Measurements from ENCODE around the gene TSSC4.
"Not testable (repeated sequence)": the region's sequence is repeated elsewhere in the genome, so short reads cannot be mapped to it uniquely, and the experiment has no call there.

TSSC4 gene

DNA sequence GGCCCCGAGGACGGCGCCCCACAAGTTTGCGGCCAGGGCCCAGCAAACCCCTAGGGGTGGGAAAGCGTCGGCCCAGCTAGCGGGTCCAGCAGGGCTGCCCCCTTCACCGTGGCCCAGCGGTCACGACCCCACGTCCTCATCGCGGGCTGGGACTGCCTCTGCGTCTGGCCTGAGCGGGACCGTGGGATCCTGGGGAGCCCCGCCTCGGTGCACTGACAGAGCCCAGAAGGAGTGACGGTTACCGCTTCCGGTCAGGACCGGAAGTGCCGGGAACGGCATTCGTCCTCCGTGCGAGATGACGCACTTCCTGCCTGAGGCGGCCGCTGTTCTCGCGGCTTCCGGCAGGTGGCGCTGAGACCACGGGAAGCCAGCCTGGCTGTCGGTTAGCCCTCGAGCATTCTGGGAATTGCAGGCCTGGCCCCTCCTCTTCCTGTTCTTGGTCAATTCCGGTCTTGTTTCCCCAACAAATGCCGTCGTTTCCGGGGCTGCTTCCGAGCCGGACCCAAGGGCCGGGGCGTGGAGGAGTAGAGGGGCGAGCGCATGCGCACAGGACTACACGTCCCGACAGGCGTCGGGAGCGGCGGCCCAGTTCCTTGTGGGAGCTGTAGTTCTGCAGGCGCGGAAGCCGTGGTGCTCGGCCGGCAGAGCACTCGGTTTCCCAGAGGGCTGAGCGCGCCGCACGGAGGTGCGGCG lies at the start of gene TSSC4:
TSS of gene TSSC4 (plus strand) at position 682 of the 693 bp plus-strand sequence. CDS start 1,884 bp downstream, outside the sequence.
- peak; percentile 99 for DNase-seq (ENCODE audit: low read depth, low spot score)
- Histone ChIP-seq H3K9ac (ENCODE audit: insufficient read length) (peak within 1 kb of the TSS; percentile 96), H3K36me3 (ENCODE audit: insufficient read depth, low read length) (no peaks in the 10 kb centered on the region; the same call in 1 of the 2 replicates), H3K4me3 (peak within 1 kb of the TSS; percentile 95), H3K9me3 (ENCODE audit: low read depth, low read length) (no peaks in the 10 kb centered on the region), H3K27ac (peak within 1 kb of the TSS; percentile 77)
- TF ChIP-seq FOXP2 (optimal IDR thresholded peaks at IDR 0.05; ENCODE audit: control extremely low read depth, extremely low read length, insufficient read depth) (peak; percentile 83), EZH2 (IDR thresholded peaks at IDR 0.05) (no peak), POLR2AphosphoS5 (IDR thresholded peaks at IDR 0.05; ENCODE audit: borderline replicate concordance, low read depth, low read length) (peak; percentile 92)

DNA sequence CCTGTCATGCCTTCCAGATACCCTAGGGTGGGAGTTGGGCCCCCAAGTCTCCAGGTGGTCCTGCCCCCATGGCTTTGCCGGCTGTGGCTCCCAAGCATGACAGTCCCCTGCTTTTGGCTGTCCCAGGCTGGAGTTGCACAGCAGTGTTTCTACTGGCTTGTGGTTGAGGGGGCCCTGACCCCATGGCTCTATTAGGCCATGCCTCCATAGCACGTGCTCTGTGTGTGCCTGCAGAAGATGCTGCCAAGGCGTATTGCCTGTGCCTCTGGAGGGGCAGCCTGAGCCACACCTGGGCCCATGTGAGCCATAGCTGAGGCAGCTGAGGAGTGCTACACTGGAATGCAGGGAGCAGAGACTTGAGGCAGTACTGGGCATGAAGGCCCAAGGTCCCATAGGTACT lies 48.8 kb upstream of the TSSC4 start:
- no peak overlapping the region for H3K27ac ChIP-seq

DNA sequence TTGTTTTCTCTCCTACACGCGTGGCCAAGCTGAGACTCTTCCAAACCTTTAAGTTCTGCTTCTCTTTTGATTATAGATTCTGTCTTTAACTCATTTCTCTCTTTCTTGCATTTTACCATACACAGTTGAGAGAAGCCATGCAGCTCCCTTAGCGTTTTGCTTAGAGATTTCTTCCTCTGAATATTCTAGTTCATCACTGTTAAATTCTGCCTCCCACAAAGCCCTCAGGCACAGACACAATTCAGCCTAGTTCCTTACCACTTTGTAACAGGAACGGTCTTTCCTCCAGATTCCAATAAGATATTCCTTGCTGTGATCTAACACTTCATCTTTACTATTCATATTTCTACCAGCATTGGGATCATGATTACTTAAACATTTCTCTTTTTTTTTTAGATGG lies 48.1 kb upstream of the TSSC4 start:
- H3K9me3 ChIP-seq (ENCODE audit: low read depth, low read length): no peaks in the 10 kb centered on the region

More for the DNA sequence above, 48.8 kb upstream of the TSSC4 start:
- TF ChIP-seq FOXP2 (optimal IDR thresholded peaks at IDR 0.05; ENCODE audit: control extremely low read depth, extremely low read length, insufficient read depth): no peak
- no peak for TF ChIP-seq POLR2AphosphoS5 (IDR thresholded peaks at IDR 0.05; ENCODE audit: borderline replicate concordance, low read depth, low read length)
- TF ChIP-seq EZH2 (IDR thresholded peaks at IDR 0.05): no peak
- H3K9ac ChIP-seq (ENCODE audit: insufficient read length): no peak overlapping the region
- no peak for DNase-seq (ENCODE audit: low read depth, low spot score)
- no peaks in the 10 kb centered on the region for H3K36me3 ChIP-seq (ENCODE audit: insufficient read depth, low read length)
- H3K4me3 ChIP-seq: no peak overlapping the region
- H3K9me3 ChIP-seq (ENCODE audit: low read depth, low read length): no peaks in the 10 kb centered on the region

DNA sequence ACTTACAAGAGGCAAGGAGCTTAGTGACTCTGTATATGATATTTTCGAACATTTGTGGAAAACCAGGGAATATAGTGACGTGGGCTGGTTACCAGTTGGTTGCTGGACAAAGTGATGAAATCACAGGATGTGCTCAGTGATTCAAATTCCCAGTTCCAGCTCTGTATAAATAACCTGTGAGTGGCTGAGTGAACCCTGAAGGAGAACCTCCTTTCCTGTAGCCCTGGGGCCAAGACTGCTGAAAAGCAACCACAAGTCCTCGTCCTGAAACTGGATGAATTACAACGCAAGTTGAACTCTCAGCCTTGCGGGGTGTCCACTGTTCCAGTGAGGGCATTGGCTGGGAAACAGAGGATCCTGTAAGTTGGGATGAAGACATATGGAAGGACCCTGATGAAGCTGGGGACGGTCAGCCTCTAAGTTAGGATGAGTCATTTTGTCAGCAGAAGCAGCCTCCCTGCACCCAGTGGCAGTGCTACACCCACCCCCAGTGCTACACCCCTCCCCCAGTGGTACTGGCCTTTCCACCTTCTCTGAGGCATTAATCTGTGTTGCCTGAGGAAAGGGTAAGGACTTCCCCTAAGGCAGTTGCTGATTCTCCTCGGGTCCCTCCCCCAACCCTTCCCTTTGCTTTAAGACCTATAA lies 45.4 kb upstream of the TSSC4 start:
- DNase-seq (ENCODE audit: low read depth, low spot score): no peak
- Histone ChIP-seq H3K9ac (ENCODE audit: insufficient read length) (no peak overlapping the region), H3K4me3 (no peak overlapping the region), H3K36me3 (ENCODE audit: insufficient read depth, low read length) (no peaks in the 10 kb centered on the region), H3K9me3 (ENCODE audit: low read depth, low read length) (no peaks in the 10 kb centered on the region), H3K27ac (no peak overlapping the region)
- TF ChIP-seq EZH2 (IDR thresholded peaks at IDR 0.05) (no peak), POLR2AphosphoS5 (IDR thresholded peaks at IDR 0.05; ENCODE audit: borderline replicate concordance, low read depth, low read length) (no peak), FOXP2 (optimal IDR thresholded peaks at IDR 0.05; ENCODE audit: control extremely low read depth, extremely low read length, insufficient read depth) (no peak)

More for the DNA sequence above, 48.1 kb upstream of the TSSC4 start:
- no peak overlapping the region for H3K9ac ChIP-seq (ENCODE audit: insufficient read length)
- no peak overlapping the region for H3K4me3 ChIP-seq
- H3K27ac ChIP-seq: no peak overlapping the region
- H3K36me3 ChIP-seq (ENCODE audit: insufficient read depth, low read length): no peaks in the 10 kb centered on the region
- DNase-seq (ENCODE audit: low read depth, low spot score): no peak
- no peak for TF ChIP-seq POLR2AphosphoS5 (IDR thresholded peaks at IDR 0.05; ENCODE audit: borderline replicate concordance, low read depth, low read length)
- no peak for TF ChIP-seq FOXP2 (optimal IDR thresholded peaks at IDR 0.05; ENCODE audit: control extremely low read depth, extremely low read length, insufficient read depth)
- TF ChIP-seq EZH2 (IDR thresholded peaks at IDR 0.05): no peak

DNA sequence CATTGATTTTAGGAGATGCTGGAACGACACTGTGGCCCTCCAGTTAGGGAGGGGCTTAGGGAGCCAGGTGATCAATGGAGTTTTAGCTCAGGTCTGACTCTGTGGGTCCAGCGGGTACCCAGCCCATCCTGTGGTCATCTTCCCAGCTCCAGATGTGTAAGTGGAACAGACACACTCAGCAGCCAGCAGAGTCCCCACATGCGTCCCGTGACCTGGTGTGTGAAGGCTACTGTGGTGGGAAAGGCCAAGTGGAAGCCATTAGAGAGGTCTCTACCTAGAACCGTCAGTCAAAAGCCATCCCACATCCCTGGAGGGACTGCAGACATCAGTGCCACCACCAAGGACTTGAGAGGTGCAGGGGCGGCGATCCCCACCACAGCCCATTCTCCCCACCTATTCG lies 43.3 kb upstream of the TSSC4 start:
- H3K4me3 ChIP-seq: no peak overlapping the region
- H3K27ac ChIP-seq: no peak overlapping the region
- TF ChIP-seq POLR2AphosphoS5 (IDR thresholded peaks at IDR 0.05; ENCODE audit: borderline replicate concordance, low read depth, low read length) (no peak), EZH2 (IDR thresholded peaks at IDR 0.05) (no peak), FOXP2 (optimal IDR thresholded peaks at IDR 0.05; ENCODE audit: control extremely low read depth, extremely low read length, insufficient read depth) (no peak)
- no peak for DNase-seq (ENCODE audit: low read depth, low spot score)
- H3K9ac ChIP-seq (ENCODE audit: insufficient read length): no peak overlapping the region
- no peaks in the 10 kb centered on the region for H3K36me3 ChIP-seq (ENCODE audit: insufficient read depth, low read length)
- no peaks in the 10 kb centered on the region for H3K9me3 ChIP-seq (ENCODE audit: low read depth, low read length)

DNA sequence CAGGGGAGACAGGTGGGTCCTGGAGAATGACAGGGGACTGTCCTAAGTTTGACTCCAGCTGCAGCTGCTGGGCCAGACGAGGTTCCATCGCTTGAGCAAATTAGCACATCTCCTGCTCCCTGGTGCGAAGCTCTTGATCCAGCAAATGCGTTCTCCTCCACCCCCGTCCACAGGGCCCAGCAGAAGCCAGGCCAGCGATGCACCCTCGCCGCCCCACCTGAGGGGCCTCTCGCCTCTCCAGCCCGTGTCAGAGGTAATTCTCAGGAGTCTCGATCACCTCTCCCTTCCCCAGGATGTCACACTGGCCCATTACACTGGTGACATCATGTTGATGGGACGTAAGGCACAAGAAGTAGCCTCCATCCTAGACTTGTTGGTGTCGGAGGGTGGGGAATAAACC lies 42.9 kb upstream of the TSSC4 start:
- not testable (repeated sequence) for DNase-seq (ENCODE audit: low read depth, low spot score); H3K27ac ChIP-seq; H3K9ac ChIP-seq (ENCODE audit: insufficient read length); H3K9me3 ChIP-seq (ENCODE audit: low read depth, low read length); H3K4me3 ChIP-seq; H3K36me3 ChIP-seq (ENCODE audit: insufficient read depth, low read length)

DNA sequence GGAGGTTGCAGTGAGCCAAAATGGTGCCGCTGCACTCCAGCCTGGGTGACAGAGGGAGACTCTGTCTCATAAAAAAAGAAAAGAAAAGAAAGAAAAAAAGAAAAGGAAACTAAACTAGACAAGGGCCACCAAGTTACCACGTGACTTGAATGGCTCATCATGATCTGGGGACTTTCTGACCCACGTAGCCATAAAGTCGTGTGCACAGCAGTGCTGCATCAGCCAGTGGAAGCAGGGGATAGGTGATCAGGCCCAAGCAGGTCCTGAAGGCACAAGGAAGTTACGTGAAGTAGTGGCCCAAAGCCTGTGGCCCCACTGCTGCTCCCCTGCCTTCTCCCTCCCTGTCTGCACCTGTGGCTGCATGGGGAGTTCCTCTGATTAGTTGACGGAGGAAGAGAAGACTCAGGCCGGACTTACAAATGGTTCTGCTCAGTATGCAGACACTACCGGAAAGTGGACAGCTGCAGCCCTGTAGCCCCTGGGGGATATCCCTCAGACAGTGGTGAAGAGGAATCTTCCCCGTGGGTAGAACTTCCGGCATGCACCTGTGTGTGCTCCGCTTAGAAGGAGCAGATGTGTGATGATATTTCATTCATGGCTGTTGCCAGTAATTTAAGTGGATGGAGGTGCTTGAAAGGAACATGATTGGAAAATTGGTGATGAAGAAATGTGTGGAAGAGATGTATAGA lies 41.7 kb upstream of the TSSC4 start:
- Histone ChIP-seq H3K36me3 (ENCODE audit: insufficient read depth, low read length) (no peaks in the 10 kb centered on the region), H3K9me3 (ENCODE audit: low read depth, low read length) (no peaks in the 10 kb centered on the region), H3K9ac (ENCODE audit: insufficient read length) (no peak overlapping the region), H3K4me3 (no peak overlapping the region), H3K27ac (no peak overlapping the region)
- TF ChIP-seq EZH2 (IDR thresholded peaks at IDR 0.05): no peak
- no peak for TF ChIP-seq POLR2AphosphoS5 (IDR thresholded peaks at IDR 0.05; ENCODE audit: borderline replicate concordance, low read depth, low read length)
- TF ChIP-seq FOXP2 (optimal IDR thresholded peaks at IDR 0.05; ENCODE audit: control extremely low read depth, extremely low read length, insufficient read depth): no peak
- DNase-seq (ENCODE audit: low read depth, low spot score): no peak

DNA sequence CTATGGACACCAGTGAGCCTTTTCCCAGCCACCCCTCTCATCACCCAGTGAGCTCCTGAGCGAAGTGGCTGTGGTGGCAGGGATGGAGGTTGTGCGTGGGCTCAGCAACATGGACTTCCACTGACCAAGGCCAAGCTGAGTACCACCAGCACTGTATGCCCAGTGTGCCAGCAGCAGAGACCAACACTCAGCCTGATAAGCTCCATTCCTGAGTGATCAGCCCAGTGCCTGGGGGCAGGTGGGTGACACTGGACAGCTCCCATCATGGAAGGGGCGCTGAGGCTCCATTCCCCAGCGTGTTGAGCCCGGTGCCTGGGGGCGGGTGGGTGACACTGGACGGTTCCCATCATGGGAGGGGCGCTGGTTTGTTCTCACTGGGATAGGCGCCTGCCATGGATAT lies 41.0 kb upstream of the TSSC4 start:
- Histone ChIP-seq H3K9ac (ENCODE audit: insufficient read length) (no peak overlapping the region), H3K27ac (no peak overlapping the region), H3K36me3 (ENCODE audit: insufficient read depth, low read length) (no peaks in the 10 kb centered on the region), H3K4me3 (no peak overlapping the region), H3K9me3 (ENCODE audit: low read depth, low read length) (no peaks in the 10 kb centered on the region)
- no peak for DNase-seq (ENCODE audit: low read depth, low spot score)
- TF ChIP-seq FOXP2 (optimal IDR thresholded peaks at IDR 0.05; ENCODE audit: control extremely low read depth, extremely low read length, insufficient read depth) (no peak), EZH2 (IDR thresholded peaks at IDR 0.05) (no peak), POLR2AphosphoS5 (IDR thresholded peaks at IDR 0.05; ENCODE audit: borderline replicate concordance, low read depth, low read length) (no peak)

Measured in SK-N-MC (cell line).